Vagina (tissue), 2 donors: ENCODE results near the gene VSTM4.

Source experiments
- POLR2AphosphoS5 ChIP-seq, 2 donors: sonication (generic); formaldehyde crosslinking; IDR thresholded peaks; one replicate each; pipeline ENCODE4 v1.9.0; 2017; ENCODE audit warnings: antibody characterized with exemption in 2 of 2, mild to moderate bottlenecking in 2 of 2, low read depth in 1 of 2; ENCODE audit not compliant: insufficient read depth in 1 of 2
- TF ChIP-seq, protein P1 (sequence below), 3 experiments: fragments of 450-650 bp in 2 of 3; fragments of 200-600 bp in 1 of 3; sonication (generic) in 1 of 3; IDR thresholded peaks; one replicate each; pipeline ENCODE4 v1.5.1; 2017 to 2019; ENCODE audit warnings: antibody characterized with exemption in 3 of 3, mild to moderate bottlenecking in 2 of 3, moderate library complexity in 2 of 3

DNA sequence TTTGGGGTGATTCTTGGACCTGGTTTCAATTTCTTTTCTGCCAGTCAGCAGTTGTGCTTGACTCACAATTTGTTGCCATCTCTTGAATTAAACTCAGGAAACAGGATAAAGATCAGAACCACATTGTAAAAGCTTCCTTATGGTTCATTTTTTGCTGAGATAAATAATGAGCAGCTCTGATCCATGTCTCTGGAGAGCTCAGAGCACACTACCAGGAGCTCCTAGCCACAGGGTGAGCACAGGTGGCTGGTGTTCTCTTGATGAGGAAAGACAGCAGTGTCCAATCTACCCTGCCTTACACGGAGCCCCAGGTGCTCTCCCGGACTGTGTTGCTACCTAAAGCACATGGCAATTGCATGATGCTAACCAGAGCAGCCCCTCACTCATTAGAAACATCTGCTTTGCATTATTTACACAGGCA lies 35.7 kb upstream of the VSTM4 start:
- TF ChIP-seq POLR2AphosphoS5 (IDR thresholded peaks at IDR 0.05; ENCODE audit: insufficient read depth in 1 of 2, low read depth in 1 of 2), result no peak
- TF ChIP-seq, protein P1, sequence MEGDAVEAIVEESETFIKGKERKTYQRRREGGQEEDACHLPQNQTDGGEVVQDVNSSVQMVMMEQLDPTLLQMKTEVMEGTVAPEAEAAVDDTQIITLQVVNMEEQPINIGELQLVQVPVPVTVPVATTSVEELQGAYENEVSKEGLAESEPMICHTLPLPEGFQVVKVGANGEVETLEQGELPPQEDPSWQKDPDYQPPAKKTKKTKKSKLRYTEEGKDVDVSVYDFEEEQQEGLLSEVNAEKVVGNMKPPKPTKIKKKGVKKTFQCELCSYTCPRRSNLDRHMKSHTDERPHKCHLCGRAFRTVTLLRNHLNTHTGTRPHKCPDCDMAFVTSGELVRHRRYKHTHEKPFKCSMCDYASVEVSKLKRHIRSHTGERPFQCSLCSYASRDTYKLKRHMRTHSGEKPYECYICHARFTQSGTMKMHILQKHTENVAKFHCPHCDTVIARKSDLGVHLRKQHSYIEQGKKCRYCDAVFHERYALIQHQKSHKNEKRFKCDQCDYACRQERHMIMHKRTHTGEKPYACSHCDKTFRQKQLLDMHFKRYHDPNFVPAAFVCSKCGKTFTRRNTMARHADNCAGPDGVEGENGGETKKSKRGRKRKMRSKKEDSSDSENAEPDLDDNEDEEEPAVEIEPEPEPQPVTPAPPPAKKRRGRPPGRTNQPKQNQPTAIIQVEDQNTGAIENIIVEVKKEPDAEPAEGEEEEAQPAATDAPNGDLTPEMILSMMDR (IDR thresholded peaks at IDR 0.05), result no peak
